Mesangial cell (primary cell): Measurements from ENCODE around the gene CDC23. TPM values are rescaled to one million over a fixed set of nuclear protein-coding genes. Genes with fewer than 3 reads are reported as not detected.

Experiments used
- total RNA-seq: library from RNA; depleted of rRNA; stranded (reverse); fragments of >200 nt; gene quantifications from 2 replicates; pipeline ENCODE4 v1.2.3, GENCODE V29; 2015

The CDC23 gene, protein sequence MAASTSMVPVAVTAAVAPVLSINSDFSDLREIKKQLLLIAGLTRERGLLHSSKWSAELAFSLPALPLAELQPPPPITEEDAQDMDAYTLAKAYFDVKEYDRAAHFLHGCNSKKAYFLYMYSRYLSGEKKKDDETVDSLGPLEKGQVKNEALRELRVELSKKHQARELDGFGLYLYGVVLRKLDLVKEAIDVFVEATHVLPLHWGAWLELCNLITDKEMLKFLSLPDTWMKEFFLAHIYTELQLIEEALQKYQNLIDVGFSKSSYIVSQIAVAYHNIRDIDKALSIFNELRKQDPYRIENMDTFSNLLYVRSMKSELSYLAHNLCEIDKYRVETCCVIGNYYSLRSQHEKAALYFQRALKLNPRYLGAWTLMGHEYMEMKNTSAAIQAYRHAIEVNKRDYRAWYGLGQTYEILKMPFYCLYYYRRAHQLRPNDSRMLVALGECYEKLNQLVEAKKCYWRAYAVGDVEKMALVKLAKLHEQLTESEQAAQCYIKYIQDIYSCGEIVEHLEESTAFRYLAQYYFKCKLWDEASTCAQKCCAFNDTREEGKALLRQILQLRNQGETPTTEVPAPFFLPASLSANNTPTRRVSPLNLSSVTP
- total RNA-seq = 16.1 and 21.2 TPM in 2 replicates

DNA sequence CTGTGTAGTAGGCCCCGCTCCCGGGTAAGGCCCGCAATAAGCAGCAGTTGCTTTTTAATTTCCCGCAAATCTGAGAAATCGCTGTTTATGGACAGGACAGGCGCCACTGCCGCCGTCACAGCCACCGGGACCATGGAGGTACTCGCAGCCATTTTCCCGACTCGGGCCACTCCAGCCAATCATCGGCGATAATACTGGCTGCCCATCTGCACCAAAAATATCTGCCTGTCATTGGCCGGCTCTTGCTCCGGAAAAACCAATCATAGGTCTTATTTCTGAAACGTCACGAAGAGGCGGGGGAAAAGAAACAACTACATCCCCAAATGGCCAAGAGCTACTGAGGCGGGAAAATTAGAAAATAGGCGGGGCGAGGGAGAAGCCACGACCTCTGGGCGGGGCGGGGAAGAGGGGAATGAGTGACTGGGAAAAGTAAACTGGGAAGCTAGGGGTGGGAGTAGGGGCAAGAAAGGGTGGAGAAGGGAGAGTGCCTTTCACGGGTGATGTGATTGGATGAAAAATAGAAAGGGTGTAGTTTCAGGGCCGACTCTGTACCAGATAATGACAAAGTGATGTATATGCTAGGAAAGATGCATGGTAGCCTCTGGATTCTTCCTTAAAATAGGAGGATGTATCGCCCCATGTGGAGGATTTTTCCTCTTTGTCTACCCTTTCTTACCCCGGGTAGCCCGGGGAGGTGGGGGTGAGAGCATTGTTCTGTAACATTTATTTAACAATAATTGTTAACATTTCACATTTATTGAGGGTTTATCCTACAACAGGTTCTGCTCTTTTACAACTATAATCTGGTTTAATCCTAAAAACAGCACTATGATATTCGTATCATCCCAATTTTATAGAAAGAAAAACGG lies at the start of gene CDC23:
CDC23 (minus strand) TSS at position 163 of the 869 bp plus-strand sequence; CDS start at position 152, 11 bp downstream.

DNA sequence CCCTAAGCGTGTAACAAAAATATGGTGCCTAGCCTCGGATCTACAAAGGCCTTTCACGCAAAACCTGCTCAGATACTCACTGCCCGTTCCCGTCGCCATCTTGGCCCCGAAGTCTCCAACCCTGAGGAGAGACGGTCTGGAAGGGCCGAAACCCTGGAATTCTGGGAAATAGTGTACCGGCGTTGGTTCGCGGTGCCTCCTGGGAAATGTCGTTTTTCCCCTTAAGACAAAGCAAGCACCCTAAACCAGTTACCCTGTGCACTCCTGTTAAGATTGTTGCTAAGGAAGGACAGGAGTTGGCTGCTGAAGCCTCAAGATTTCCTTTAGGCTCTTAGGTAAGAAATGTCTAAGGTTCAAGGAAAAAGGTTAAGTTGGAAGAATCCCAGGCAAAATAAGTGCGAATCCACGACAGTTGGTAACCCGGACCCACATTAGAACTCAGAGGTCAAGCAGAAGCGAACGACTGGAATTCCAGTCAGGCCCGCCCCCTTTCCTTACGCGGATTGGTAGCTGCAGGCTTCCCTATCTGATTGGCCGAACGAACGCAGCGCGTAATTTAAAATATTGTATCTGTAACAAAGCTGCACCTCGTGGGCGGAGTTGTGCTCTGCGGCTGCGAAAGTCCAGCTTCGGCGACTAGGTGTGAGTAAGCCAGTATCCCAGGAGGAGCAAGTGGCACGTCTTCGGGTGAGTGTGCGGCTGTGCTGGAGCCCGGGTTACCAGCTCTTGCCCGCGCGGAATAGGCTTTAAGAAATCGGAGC lies 34.4 kb downstream of the CDC23 start, which contains the start of the genes BRD8 and KIF20A:
BRD8 (minus strand) TSS at position 115 of the 761 bp plus-strand sequence; CDS start at position 99, 16 bp downstream.
KIF20A (plus strand) TSS at position 597 of the 761 bp plus-strand sequence. CDS start 569 bp downstream, outside the sequence.

DNA sequence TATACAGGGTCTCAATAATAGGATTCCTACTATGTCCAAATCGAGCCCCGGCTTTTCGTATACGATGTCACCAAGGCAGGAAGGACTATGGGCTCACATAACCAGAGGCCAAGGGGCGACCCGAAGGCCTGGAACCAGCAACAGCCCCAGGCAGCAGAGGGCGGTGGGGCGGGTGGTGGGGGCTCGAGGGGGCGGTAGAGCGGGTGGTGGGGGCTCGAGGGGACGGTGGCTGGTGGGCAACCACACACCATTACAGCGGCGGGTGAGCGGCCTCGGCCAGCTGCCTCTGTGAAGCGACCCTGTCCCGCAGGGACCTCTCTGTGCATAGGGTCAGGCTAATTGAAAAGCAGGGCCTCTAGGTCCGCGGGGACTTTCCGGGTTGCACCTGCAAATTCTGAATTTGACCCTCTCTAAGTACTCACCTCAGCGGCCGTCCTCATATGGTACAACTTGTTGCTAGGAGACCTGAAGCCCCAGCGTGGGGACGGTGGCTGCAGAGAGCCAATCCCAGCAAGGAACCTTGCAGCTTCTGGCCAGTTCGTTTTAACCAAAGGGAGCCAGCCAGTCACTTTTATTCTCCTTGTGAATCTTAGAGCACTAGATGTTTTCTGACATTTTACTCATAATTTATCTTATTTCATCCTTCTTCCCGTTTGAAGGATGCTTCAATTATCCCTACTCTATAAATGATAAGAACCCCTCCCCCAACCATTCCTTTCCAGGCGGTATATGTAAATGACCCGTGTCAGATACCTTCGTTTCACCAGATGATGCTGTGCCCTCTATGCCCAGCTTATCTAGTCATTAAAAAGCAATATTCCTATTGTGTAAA lies 74.0 kb downstream of the CDC23 start, which contains the start of gene NME5:
NME5 (minus strand) TSS at position 480 of the 832 bp plus-strand sequence. CDS start 648 bp downstream, outside the sequence.

Other genes with a start within 250 kb of the CDC23 start
- 4.7 and 5.5 TPM in 2 replicates for gene FAM13B, start 180.2 kb downstream of the CDC23 start, total RNA-seq
- gene WNT8A, start 129.3 kb downstream of the CDC23 start, total RNA-seq = not detected in 2 replicates
- gene NME5, start 73.9 kb downstream of the CDC23 start, total RNA-seq = 1.5 and 2.3 TPM in 2 replicates
- gene BRD8, start 34.7 kb downstream of the CDC23 start, total RNA-seq = 20.3 and 26.2 TPM in 2 replicates
- gene KIF20A, start 34.2 kb downstream of the CDC23 start, total RNA-seq = 4.8 and 102 TPM in 2 replicates
- under 0.01 TPM in 1 of 2 replicates, not detected in the other for gene GFRA3, start 61.3 kb upstream of the CDC23 start, total RNA-seq
- 1.3 and 20.2 TPM in 2 replicates for gene CDC25C, start 118.5 kb upstream of the CDC23 start, total RNA-seq
- gene FAM53C, start 124.9 kb upstream of the CDC23 start, total RNA-seq = 24.3 and 33.0 TPM in 2 replicates
- gene KDM3B, start 139.4 kb upstream of the CDC23 start, total RNA-seq = 30.8 and 39.2 TPM in 2 replicates
- 11.7 and 28.8 TPM in 2 replicates for gene REEP2, start 225.7 kb upstream of the CDC23 start, total RNA-seq